Endodermal cell (in vitro differentiated cells): Measurements from ENCODE around the gene PHLDA1. TPM values are rescaled to one million over a fixed set of nuclear protein-coding genes. Genes with fewer than 3 reads are reported as not detected.
A peak's percentile ranks its signal among the peaks of the same experiment; 100 is the strongest.

Experiments
- DNase-seq: peaks from one replicate; pipeline ENCODE4 v3.0.0-alpha.2; 2017
- H3K27ac ChIP-seq: 2 replicates; pipeline ENCODE4 v1.5.1; 2013; ENCODE audit warnings: mild to moderate bottlenecking, low read depth, low read length, moderate library complexity
- H3K27me3 ChIP-seq: 2 replicates; pipeline ENCODE4 v1.6.1; 2013; ENCODE audit warnings: mild to moderate bottlenecking, low read length, moderate library complexity; ENCODE audit not compliant: insufficient read depth, control insufficient read depth, poor library complexity, severe bottlenecking
- H3K36me3 ChIP-seq: 2 replicates; pipeline ENCODE4 v1.7.0; 2013; ENCODE audit warnings: mild to moderate bottlenecking, low read length, moderate library complexity; ENCODE audit not compliant: control insufficient read depth, insufficient read depth
- H3K4me1 ChIP-seq: one replicate; pipeline ENCODE4 v1.7.0; 2013; ENCODE audit warnings: low read length; ENCODE audit not compliant: control insufficient read depth, insufficient read depth
- H3K4me3 ChIP-seq: 2 replicates; pipeline ENCODE4 v1.5.1; 2013; ENCODE audit warnings: mild to moderate bottlenecking, low read length, moderate library complexity
- H3K9ac ChIP-seq: 2 replicates; pipeline ENCODE4 v1.6.1; 2013; ENCODE audit warnings: mild to moderate bottlenecking, low read length, moderate library complexity; ENCODE audit not compliant: poor library complexity, severe bottlenecking; ENCODE audit errors: extremely low read depth
- H3K9me3 ChIP-seq: 2 replicates; pipeline ENCODE4 v1.6.1; 2013; ENCODE audit warnings: mild to moderate bottlenecking, low read length, moderate library complexity; ENCODE audit not compliant: control insufficient read depth
- H3K27ac Mint-ChIP-seq: 2 replicates; pipeline ENCODE4 v1.8.0; 2020; ENCODE audit warnings: mixed read lengths
- H3K27me3 Mint-ChIP-seq: 2 replicates; pipeline ENCODE4 v1.8.0; 2021; ENCODE audit warnings: mild to moderate bottlenecking, mixed read lengths; ENCODE audit not compliant: insufficient read depth
- H3K36me3 Mint-ChIP-seq: 2 replicates; pipeline ENCODE4 v1.8.0; 2020; ENCODE audit warnings: low read depth, mixed read lengths
- H3K4me1 Mint-ChIP-seq: 2 replicates; pipeline ENCODE4 v1.8.0; 2020; ENCODE audit warnings: mixed read lengths
- H3K4me3 Mint-ChIP-seq: 2 replicates; pipeline ENCODE4 v1.8.0; 2020; ENCODE audit warnings: mild to moderate bottlenecking, moderate library complexity, mixed read lengths
- H3K9me3 Mint-ChIP-seq: 2 replicates; pipeline ENCODE4 v1.8.0; 2020; ENCODE audit warnings: mild to moderate bottlenecking, mixed read lengths
- CTCF ChIP-seq: fragments of 200-600 bp; sonication (generic); conservative IDR thresholded peaks from 2 replicates; pipeline ENCODE4 v1.5.0; 2021; ENCODE audit warnings: antibody characterized with exemption, mild to moderate bottlenecking
- WGBS, 2 experiments: methylation state at CpG; one replicate each; pipeline versions ENCODE4 v1.1.5 to v1.1.7; 2013; ENCODE audit warnings: missing lambda C conversion rate in 2 of 2, mixed read lengths in 1 of 2; ENCODE audit not compliant: insufficient coverage in 1 of 2, insufficient read length in 1 of 2; 5-methylcytosine and 5-hydroxymethylcytosine counted together
- long read RNA-seq, 4 experiments: library from polyadenylated mRNA in 2 of 4; library from RNA in 1 of 4; library from capped mRNA in 1 of 4; stranded (forward) in 3 of 4; unstranded in 1 of 4; transcript quantifications; one replicate each; pipeline ENCODE4 v2.0.0, GENCODE V29; 2020 to 2021; ENCODE audit warnings: inconsistent platforms in 1 of 4
- polyA plus RNA-seq, 2 experiments: library from polyadenylated mRNA; stranded (reverse); fragments of 50-300 nt; gene quantifications; one replicate each; pipeline ENCODE4 v1.2.3, GENCODE V29; 2013
- total RNA-seq, 2 donors: library from RNA; stranded (reverse); fragmentation: NEBNext Ultra II Directional in 1 of 2; extraction: Animal tissue kit (Norgen Biotek cat#: 25700) in 1 of 2; gene quantifications; 2 replicates in 1 of 2; 3 replicates in 1 of 2; pipeline ENCODE4 v1.2.1, GENCODE V29; 2021

PHLDA1 gene
- 10 to 100 TPM in 1 of 2 donors, 1 to 10 TPM in 1; 3.7 to 16.2 TPM for total RNA-seq
- polyA plus RNA-seq (2013, experiment 1 of 2): 14.9 TPM
- 13.4 TPM for polyA plus RNA-seq (2013, experiment 2 of 2)
- long read RNA-seq, experiment 1, full-length matches to known transcripts: 1 of 3 reads
- long read RNA-seq, experiment 1, partial matches to known transcripts: 0 of 3 reads
- long read RNA-seq, experiment 1, other reads (novel, unspliced or antisense): 2 of 3 reads
- long read RNA-seq, experiment 2, full-length matches to known transcripts: 6 of 7 reads
- long read RNA-seq, experiment 2, partial matches to known transcripts: 0 of 7 reads
- long read RNA-seq, experiment 2, other reads (novel, unspliced or antisense): 1 of 7 reads
- long read RNA-seq, experiment 3, full-length matches to known transcripts: 108 of 114 reads
- long read RNA-seq, experiment 3, partial matches to known transcripts: 0 of 114 reads
- long read RNA-seq, experiment 3, other reads (novel, unspliced or antisense): 6 of 114 reads
- long read RNA-seq, experiment 4: 0 reads

- peaks cover 11% of the 10 kb centered on the region for H3K36me3 Mint-ChIP-seq
- no peaks in the 10 kb centered on the region for H3K27me3 ChIP-seq
- 0% methylated on average over 23 to 67 of the region's 67 CpGs for WGBS, 2 experiments
- H3K9ac ChIP-seq: peak within 1 kb of the TSS; percentile 90
- H3K9me3 ChIP-seq: no peaks in the 10 kb centered on the region
- H3K27ac ChIP-seq: peak within 1 kb of the TSS; percentile 83
- peaks cover 4% of the 10 kb centered on the region for H3K4me1 ChIP-seq
- H3K27ac Mint-ChIP-seq: peak within 1 kb of the TSS; percentile 96
- peak within 1 kb of the TSS; percentile 90 for H3K4me3 ChIP-seq
- TF ChIP-seq CTCF: peak; percentile 80
- H3K4me3 Mint-ChIP-seq: peak within 1 kb of the TSS; percentile 94
- no peaks in the 10 kb centered on the region for H3K9me3 Mint-ChIP-seq
- peaks cover 29% of the 10 kb centered on the region for H3K4me1 Mint-ChIP-seq
- H3K27me3 Mint-ChIP-seq: no peaks in the 10 kb centered on the region
- no peaks in the 10 kb centered on the region for H3K36me3 ChIP-seq
- peak; percentile 99 for DNase-seq
Observed at GRCh38 chr12:76031414-76032042, at the start of gene PHLDA1. TSS of gene PHLDA1 (minus strand) at chr12:76031776.

GRCh38 chr12:76080729-76081415 lies 49.3 kb upstream of the PHLDA1 start:
- no peaks in the 10 kb centered on the region for H3K9me3 Mint-ChIP-seq

More at GRCh38 chr12:76080729-76081415, 49.3 kb upstream of the PHLDA1 start:
- Mint-ChIP-seq H3K36me3 (peaks cover 27% of the 10 kb centered on the region), H3K4me3 (no peak overlapping the region), H3K4me1 (peaks cover 36% of the 10 kb centered on the region), H3K27me3 (no peaks in the 10 kb centered on the region), H3K27ac (peak overlapping the region; percentile 44)
- Histone ChIP-seq H3K27me3 (no peaks in the 10 kb centered on the region), H3K4me3 (peak overlapping the region; percentile 95), H3K4me1 (peaks cover 6% of the 10 kb centered on the region), H3K9ac (no peak overlapping the region), H3K27ac (no peak overlapping the region), H3K36me3 (peaks cover 35% of the 10 kb centered on the region), H3K9me3 (no peaks in the 10 kb centered on the region)
- DNase-seq: peak; percentile 70
- WGBS, 2 experiments: 88% methylated on average over 6 of the region's 6 CpGs; no CpG with 5 or more reads in 1 of the 2 experiments
- TF ChIP-seq CTCF: peak; percentile 65
